GM23248 (cell line): ENCODE measurements around the gene CAMKMT.

Experiments used
- EZH2 ChIP-seq: fragments of 200-600 bp; sonication (generic); IDR thresholded peaks from 2 replicates; pipeline ENCODE4 v1.6.1; 2018; ENCODE audit warnings: antibody characterized with exemption, mild to moderate bottlenecking; ENCODE audit not compliant: insufficient read depth, poor library complexity, severe bottlenecking
- EZH2phosphoT487 ChIP-seq: fragments of 200-600 bp; sonication (generic); IDR thresholded peaks from 2 replicates; pipeline ENCODE4 v1.6.1; 2018; ENCODE audit warnings: antibody characterized with exemption, moderate library complexity, mild to moderate bottlenecking, low read depth; ENCODE audit not compliant: insufficient read depth

GRCh38 chr2:44487052-44487451 lies 125.3 kb downstream of the CAMKMT start:
- TF ChIP-seq EZH2phosphoT487 (no peak), EZH2 (no peak)
